Measurements from ENCODE around the gene KRT80.

GRCh38 chr12:52207895-52208294, 16.1 kb upstream of the KRT80 start:
- no peak for TF ChIP-seq ELF1 (IDR thresholded peaks at IDR 0.05; ENCODE audit: borderline replicate concordance, low read depth)
- TF ChIP-seq POLR2AphosphoS5 (IDR thresholded peaks at IDR 0.05; ENCODE audit: low read depth, low read length) = no peak
- TF ChIP-seq CTCF (IDR thresholded peaks at IDR 0.05 in 2 of 3, conservative IDR thresholded peaks at IDR 0.05 in 1 of 3; ENCODE audit: borderline replicate concordance in 1 of 3, insufficient read depth in 1 of 3, low read depth in 2 of 3, low read length in 2 of 3) = no peak
- TF ChIP-seq ZFX (IDR thresholded peaks at IDR 0.05) = no peak
- TF ChIP-seq YY1 (IDR thresholded peaks at IDR 0.05; ENCODE audit: extremely low read depth, insufficient replicate concordance, low read depth, low read length) = no peak
- TF ChIP-seq MAX (IDR thresholded peaks at IDR 0.05) = no peak
